ENCODE measurements around the gene LGALS1. TPM values are rescaled to one million over a fixed set of nuclear protein-coding genes. Genes with fewer than 3 reads are reported as not detected.

The LGALS1 gene
- total and polyA plus RNA-seq, 4 donors = 347 to 1,622 (median 947) TPM

GRCh38 chr22:37639771-37640590, 35.5 kb upstream of the LGALS1 start:
- peak overlapping the region; percentile 14 for H3K4me3 ChIP-seq
- H3K27ac ChIP-seq (ENCODE audit: low read depth in 1 of 2, low read length in 1 of 2) = peak overlapping the region in 1 of 2 donors; percentile 48
- WGBS, 2 donors = 3 to 5% methylated on average over 12 to 26 of the region's 27 CpGs
- peaks cover 0 to 18% (median 8%) of the 10 kb centered on the region in 4 donors for H3K36me3 ChIP-seq (ENCODE audit: control insufficient read depth in 4 of 4, insufficient read depth in 4 of 4, low read length in 4 of 4)
- ATAC-seq (ENCODE audit: insufficient read depth, low FRiP score) = no peak
- H3K9ac ChIP-seq (ENCODE audit: insufficient read depth in 1 of 2, low read length in 2 of 2) = peak overlapping the region in 1 of 2 donors; percentile 67
- DNase-seq = no peak
- H3K4me1 ChIP-seq (ENCODE audit: control insufficient read depth in 5 of 5, insufficient read depth in 5 of 5, low read length in 5 of 5) = peaks cover 0 to 59% (median 25%) of the 10 kb centered on the region in 5 donors
- TF ChIP-seq CTCF (IDR thresholded peaks at IDR 0.05; ENCODE audit: control extremely low read depth, extremely low read depth) = no peak
- no peaks in the 10 kb centered on the region for H3K9me3 ChIP-seq (ENCODE audit: control insufficient read depth in 4 of 4, insufficient read depth in 3 of 4, low read length in 3 of 4)
- H3K27me3 ChIP-seq (ENCODE audit: control insufficient read depth in 3 of 3, insufficient read depth in 3 of 3, low read length in 2 of 3) = no peaks in the 10 kb centered on the region

- H3K9ac ChIP-seq (ENCODE audit: insufficient read depth in 1 of 2, low read length in 2 of 2) = no peak overlapping the region
- no peaks in the 10 kb centered on the region for H3K27me3 ChIP-seq (ENCODE audit: control insufficient read depth in 3 of 3, insufficient read depth in 3 of 3, low read length in 2 of 3)
- H3K9me3 ChIP-seq (ENCODE audit: control insufficient read depth in 4 of 4, insufficient read depth in 3 of 4, low read length in 3 of 4) = no peaks in the 10 kb centered on the region
- whole genome bisulfite sequencing, 2 donors = 72 to 75% methylated on average over 15 to 24 of the region's 24 CpGs
- H3K36me3 ChIP-seq (ENCODE audit: control insufficient read depth in 4 of 4, insufficient read depth in 4 of 4, low read length in 4 of 4) = peaks cover 0 to 27% (median 11%) of the 10 kb centered on the region in 4 donors
- DNase-seq (no peak), ATAC-seq (ENCODE audit: insufficient read depth, low FRiP score) (no peak)
- H3K27ac ChIP-seq (ENCODE audit: low read depth in 1 of 2, low read length in 1 of 2) = no peak overlapping the region
- no peak for TF ChIP-seq CTCF (IDR thresholded peaks at IDR 0.05; ENCODE audit: control extremely low read depth, extremely low read depth)
- peaks cover 0 to 50% (median 24%) of the 10 kb centered on the region in 5 donors for H3K4me1 ChIP-seq (ENCODE audit: control insufficient read depth in 5 of 5, insufficient read depth in 5 of 5, low read length in 5 of 5)
- H3K4me3 ChIP-seq = no peak overlapping the region
Measured at GRCh38 chr22:37640591-37641560, 34.6 kb upstream of the LGALS1 start.

GRCh38 chr22:37641561-37641949, 33.9 kb upstream of the LGALS1 start:
- Histone ChIP-seq H3K27ac (ENCODE audit: low read depth in 1 of 2, low read length in 1 of 2) (no peak overlapping the region), H3K36me3 (ENCODE audit: control insufficient read depth in 4 of 4, insufficient read depth in 4 of 4, low read length in 4 of 4) (peaks cover 0 to 27% (median 13%) of the 10 kb centered on the region in 4 donors), H3K4me3 (no peak overlapping the region), H3K4me1 (ENCODE audit: control insufficient read depth in 5 of 5, insufficient read depth in 5 of 5, low read length in 5 of 5) (peaks cover 0 to 43% (median 18%) of the 10 kb centered on the region in 5 donors), H3K9me3 (ENCODE audit: control insufficient read depth in 4 of 4, insufficient read depth in 3 of 4, low read length in 3 of 4) (no peaks in the 10 kb centered on the region), H3K9ac (ENCODE audit: insufficient read depth in 1 of 2, low read length in 2 of 2) (no peak overlapping the region), H3K27me3 (ENCODE audit: control insufficient read depth in 3 of 3, insufficient read depth in 3 of 3, low read length in 2 of 3) (no peaks in the 10 kb centered on the region)
- ATAC-seq (ENCODE audit: insufficient read depth, low FRiP score) (no peak), DNase-seq (no peak)
- TF ChIP-seq CTCF (IDR thresholded peaks at IDR 0.05; ENCODE audit: control extremely low read depth, extremely low read depth) = no peak
- WGBS, 2 donors = 92 to 93% methylated on average over 5 of the region's 5 CpGs

Measured in lung (tissue), 12 donors.